Measurements from ENCODE around the gene APRT.

- TF ChIP-seq POLR2A (IDR thresholded peaks at IDR 0.05; ENCODE audit: borderline replicate concordance, extremely low read depth, insufficient read depth, insufficient read length) (no peak), RAD21 (IDR thresholded peaks at IDR 0.05; ENCODE audit: low read depth) (no peak), CTCF (IDR thresholded peaks at IDR 0.05 in 2 of 3, conservative IDR thresholded peaks at IDR 0.05 in 1 of 3; ENCODE audit: borderline replicate concordance in 1 of 3, insufficient read depth in 1 of 3, low read depth in 2 of 3, low read length in 2 of 3) (no peak), CEBPB (IDR thresholded peaks at IDR 0.05; ENCODE audit: low read depth) (no peak), REST (IDR thresholded peaks at IDR 0.05; ENCODE audit: low read depth) (no peak), JUND (IDR thresholded peaks at IDR 0.05) (no peak), POLR2AphosphoS5 (IDR thresholded peaks at IDR 0.05; ENCODE audit: low read depth, low read length) (no peak), ZBTB33 (IDR thresholded peaks at IDR 0.05; ENCODE audit: extremely low read depth, insufficient replicate concordance, low read length) (no peak), YY1 (IDR thresholded peaks at IDR 0.05; ENCODE audit: extremely low read depth, insufficient replicate concordance, low read depth, low read length) (no peak)
- TF ChIP-seq, protein P1, sequence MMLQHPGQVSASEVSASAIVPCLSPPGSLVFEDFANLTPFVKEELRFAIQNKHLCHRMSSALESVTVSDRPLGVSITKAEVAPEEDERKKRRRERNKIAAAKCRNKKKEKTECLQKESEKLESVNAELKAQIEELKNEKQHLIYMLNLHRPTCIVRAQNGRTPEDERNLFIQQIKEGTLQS (IDR thresholded peaks at IDR 0.05): no peak
Observed at GRCh38 chr16:88833086-88833485, 21.4 kb upstream of the APRT start.
